ENCODE data around the gene COX4I2.

Gene COX4I2

GRCh38 chr20:31670371-31671228 lies 32.9 kb downstream of the COX4I2 start:
- H3K27ac ChIP-seq = no peak overlapping the region
- TF ChIP-seq ZFX (IDR thresholded peaks at IDR 0.05; ENCODE audit: borderline replicate concordance) = no peak
- no peak for TF ChIP-seq CTCF (IDR thresholded peaks at IDR 0.05)

GRCh38 chr20:31671324-31671723 lies 33.6 kb downstream of the COX4I2 start:
- H3K27ac ChIP-seq = no peak overlapping the region
- no peak for TF ChIP-seq CTCF (IDR thresholded peaks at IDR 0.05)
- TF ChIP-seq ZFX (IDR thresholded peaks at IDR 0.05; ENCODE audit: borderline replicate concordance) = no peak

- no peak overlapping the region for H3K27ac ChIP-seq
- TF ChIP-seq ZFX (IDR thresholded peaks at IDR 0.05; ENCODE audit: borderline replicate concordance) (no peak), CTCF (IDR thresholded peaks at IDR 0.05) (no peak)
Observed at GRCh38 chr20:31673435-31673834, 35.7 kb downstream of the COX4I2 start.

GRCh38 chr20:31673943-31674463 lies 36.3 kb downstream of the COX4I2 start:
- H3K27ac ChIP-seq = no peak overlapping the region
- TF ChIP-seq ZFX (IDR thresholded peaks at IDR 0.05; ENCODE audit: borderline replicate concordance) = no peak
- no peak for TF ChIP-seq CTCF (IDR thresholded peaks at IDR 0.05)

- H3K27ac ChIP-seq = no peak overlapping the region
- TF ChIP-seq ZFX (IDR thresholded peaks at IDR 0.05; ENCODE audit: borderline replicate concordance) = no peak
- TF ChIP-seq CTCF (IDR thresholded peaks at IDR 0.05) = no peak
Observed at GRCh38 chr20:31674895-31675827, 37.4 kb downstream of the COX4I2 start.

GRCh38 chr20:31675828-31676608 lies 38.3 kb downstream of the COX4I2 start:
- TF ChIP-seq CTCF (IDR thresholded peaks at IDR 0.05) (no peak), ZFX (IDR thresholded peaks at IDR 0.05; ENCODE audit: borderline replicate concordance) (no peak)
- H3K27ac ChIP-seq = no peak overlapping the region
